Neutrophil (primary cell): ENCODE data around the gene GATAD2B.
A peak's percentile ranks its signal among the peaks of the same experiment; 100 is the strongest.
"Not testable (repeated sequence)": the region's sequence is repeated elsewhere in the genome, so short reads cannot be mapped to it uniquely, and the experiment has no call there.

Experiments used
- H3K27ac ChIP-seq: fragments of 200-600 bp; sonication (generic); 2 replicates; pipeline ENCODE4 v1.5.1; 2016; ENCODE audit warnings: mild to moderate bottlenecking, moderate library complexity
- H3K27me3 ChIP-seq: fragments of 200-600 bp; sonication (generic); 2 replicates; pipeline ENCODE4 v1.6.0; 2016; ENCODE audit warnings: mild to moderate bottlenecking
- H3K36me3 ChIP-seq: fragments of 200-600 bp; sonication (generic); 2 replicates; pipeline ENCODE4 v1.5.1; 2017
- H3K4me1 ChIP-seq, 2 experiments: fragments of 200-600 bp in 1 of 2; sonication (generic) in 1 of 2; 1 replicate in 1 of 2; 2 replicates in 1 of 2; pipeline versions ENCODE4 v1.5.1 to v1.6.1; 2013 to 2016; ENCODE audit warnings: low read depth in 1 of 2, low read length in 1 of 2, mild to moderate bottlenecking in 1 of 2, moderate library complexity in 1 of 2; ENCODE audit not compliant: control insufficient read depth in 1 of 2, insufficient read depth in 1 of 2
- H3K4me3 ChIP-seq, 2 experiments: fragments of 200-600 bp in 1 of 2; sonication (generic) in 1 of 2; 1 replicate in 1 of 2; 2 replicates in 1 of 2; pipeline ENCODE4 v1.5.1; 2013 to 2016; ENCODE audit warnings: low read depth in 1 of 2, low read length in 1 of 2, mild to moderate bottlenecking in 1 of 2, moderate library complexity in 1 of 2
- H3K9me3 ChIP-seq: fragments of 200-600 bp; sonication (generic); 2 replicates; pipeline ENCODE4 v1.5.1; 2016
- TF ChIP-seq, protein P1 (sequence below): fragments of 200-600 bp; sonication (generic); IDR thresholded peaks from 2 replicates; pipeline ENCODE4 v1.5.1; 2016; ENCODE audit warnings: antibody characterized with exemption

Gene GATAD2B

DNA sequence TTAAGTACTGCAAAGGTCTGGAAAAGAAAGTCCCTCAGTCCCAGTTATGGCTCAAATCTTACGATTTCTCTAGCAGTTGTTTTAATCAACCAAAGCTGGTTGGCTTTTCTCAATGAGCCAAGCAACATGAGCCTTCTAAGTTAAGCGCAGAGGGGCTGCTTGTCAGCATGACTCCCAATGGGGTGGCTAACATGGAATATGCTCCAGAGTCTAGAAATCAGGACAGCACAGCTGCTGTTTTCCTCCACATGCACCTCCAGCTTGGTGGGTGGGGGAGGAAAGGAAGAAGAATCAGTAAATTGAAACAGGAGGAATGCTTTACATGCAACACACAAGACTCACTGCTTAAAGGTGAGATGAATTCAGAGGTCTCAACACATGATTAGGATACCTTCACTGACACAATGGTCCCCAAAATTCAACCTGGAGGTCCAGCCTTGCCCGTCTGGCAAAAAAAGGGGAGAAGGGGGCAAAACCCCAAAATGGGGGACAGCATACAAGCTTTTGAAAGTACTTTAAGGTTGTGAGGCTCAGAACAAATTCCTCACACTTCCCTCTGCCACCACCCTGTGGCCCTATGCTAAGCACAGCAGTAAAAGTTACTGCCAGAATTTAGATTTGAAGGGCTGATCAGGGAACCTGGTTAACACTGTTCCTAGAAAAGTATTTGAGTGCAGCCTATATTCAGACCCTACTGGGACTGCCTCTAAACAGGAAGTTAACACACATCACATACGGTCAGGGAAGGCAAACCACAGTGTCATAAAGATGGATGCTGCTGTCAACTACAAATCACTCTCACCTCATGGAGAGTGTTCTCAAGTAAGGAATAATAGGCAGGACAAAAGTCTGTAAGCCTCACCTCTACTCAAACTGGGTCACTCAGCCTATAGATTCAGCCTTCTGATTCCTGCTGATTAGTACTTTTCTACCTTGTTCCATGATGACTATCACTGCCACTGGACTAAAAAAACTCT lies 2.6 kb downstream of the GATAD2B start:
- TF ChIP-seq, protein P1, sequence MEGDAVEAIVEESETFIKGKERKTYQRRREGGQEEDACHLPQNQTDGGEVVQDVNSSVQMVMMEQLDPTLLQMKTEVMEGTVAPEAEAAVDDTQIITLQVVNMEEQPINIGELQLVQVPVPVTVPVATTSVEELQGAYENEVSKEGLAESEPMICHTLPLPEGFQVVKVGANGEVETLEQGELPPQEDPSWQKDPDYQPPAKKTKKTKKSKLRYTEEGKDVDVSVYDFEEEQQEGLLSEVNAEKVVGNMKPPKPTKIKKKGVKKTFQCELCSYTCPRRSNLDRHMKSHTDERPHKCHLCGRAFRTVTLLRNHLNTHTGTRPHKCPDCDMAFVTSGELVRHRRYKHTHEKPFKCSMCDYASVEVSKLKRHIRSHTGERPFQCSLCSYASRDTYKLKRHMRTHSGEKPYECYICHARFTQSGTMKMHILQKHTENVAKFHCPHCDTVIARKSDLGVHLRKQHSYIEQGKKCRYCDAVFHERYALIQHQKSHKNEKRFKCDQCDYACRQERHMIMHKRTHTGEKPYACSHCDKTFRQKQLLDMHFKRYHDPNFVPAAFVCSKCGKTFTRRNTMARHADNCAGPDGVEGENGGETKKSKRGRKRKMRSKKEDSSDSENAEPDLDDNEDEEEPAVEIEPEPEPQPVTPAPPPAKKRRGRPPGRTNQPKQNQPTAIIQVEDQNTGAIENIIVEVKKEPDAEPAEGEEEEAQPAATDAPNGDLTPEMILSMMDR: no peak
- peak overlapping the region; percentile 98 for H3K27ac ChIP-seq
- peaks cover 37 to 38% of the 10 kb centered on the region in 2 experiments for H3K4me1 ChIP-seq
- H3K4me3 ChIP-seq: peak overlapping the region; percentile 75 to 95
- no peaks in the 10 kb centered on the region for H3K9me3 ChIP-seq
- peaks cover 8% of the 10 kb centered on the region for H3K36me3 ChIP-seq
- H3K27me3 ChIP-seq: no peaks in the 10 kb centered on the region

DNA sequence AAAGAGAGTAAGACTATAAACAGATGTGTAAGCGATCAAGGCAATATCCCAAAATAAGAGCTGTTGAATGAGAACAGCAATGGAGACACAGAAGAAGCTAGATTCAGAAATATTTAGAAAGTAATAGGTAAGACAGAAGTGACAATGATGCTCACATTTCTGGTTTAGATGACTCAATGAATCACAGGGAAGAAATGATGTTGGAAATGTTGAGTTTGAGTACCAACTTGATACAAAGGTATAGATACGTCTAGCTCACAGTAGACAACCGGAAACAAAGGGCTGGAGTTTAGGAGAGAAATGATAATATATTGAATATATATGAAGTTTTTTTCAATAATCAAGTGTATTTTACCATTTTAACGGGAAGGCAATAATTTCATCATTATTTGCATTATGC lies 6.5 kb downstream of the GATAD2B start:
- Histone ChIP-seq H3K4me1 (peaks cover 18 to 19% of the 10 kb centered on the region in 2 experiments), H3K27me3 (no peaks in the 10 kb centered on the region), H3K9me3 (no peaks in the 10 kb centered on the region), H3K27ac (no peak overlapping the region), H3K36me3 (peaks cover 12% of the 10 kb centered on the region), H3K4me3 (no peak overlapping the region)
- TF ChIP-seq, protein P1: no peak

DNA sequence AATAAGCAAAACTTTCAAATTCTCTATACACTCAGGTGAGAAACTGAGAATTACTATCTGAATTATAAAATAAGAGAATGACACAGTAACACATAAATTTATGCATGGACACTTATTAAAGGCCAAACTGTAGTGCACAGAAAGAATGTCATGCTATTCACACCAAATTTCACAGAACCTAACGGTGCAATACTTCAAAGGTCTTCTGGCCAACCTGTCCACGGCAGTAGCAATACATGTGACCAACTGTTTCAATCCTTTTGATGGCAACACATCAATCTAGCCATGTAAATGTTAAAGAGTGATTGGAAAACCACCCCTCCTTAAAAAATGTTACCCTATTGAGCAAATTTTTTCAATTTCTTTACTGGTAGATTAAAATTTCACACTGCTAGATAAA lies 10.4 kb downstream of the GATAD2B start:
- Histone ChIP-seq H3K36me3 (peaks cover 9% of the 10 kb centered on the region), H3K9me3 (no peaks in the 10 kb centered on the region), H3K27ac (no peak overlapping the region), H3K27me3 (no peaks in the 10 kb centered on the region), H3K4me1 (no peaks in the 10 kb centered on the region), H3K4me3 (no peak overlapping the region)
- TF ChIP-seq, protein P1: no peak

DNA sequence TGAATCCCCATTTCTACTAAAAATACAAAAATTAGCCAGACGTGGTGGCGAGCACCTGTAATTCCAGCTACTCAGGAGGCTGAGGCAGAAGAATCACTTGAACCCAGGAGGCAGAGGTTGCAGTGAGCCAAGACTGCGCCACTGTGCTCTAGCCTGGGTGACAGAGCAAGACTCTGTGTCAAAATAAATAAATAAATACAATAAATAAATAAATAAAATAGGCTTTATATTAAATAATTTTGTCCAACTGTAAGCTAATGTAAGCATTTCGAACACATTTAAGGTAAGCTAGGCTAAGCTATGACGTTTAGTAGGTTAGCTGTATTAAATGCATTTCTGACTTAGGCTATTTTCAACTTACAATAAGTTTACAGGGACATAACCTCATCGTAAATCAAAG lies 12.2 kb downstream of the GATAD2B start:
- not testable (repeated sequence) for H3K27me3 ChIP-seq, H3K9me3 ChIP-seq, H3K36me3 ChIP-seq, H3K4me1 ChIP-seq, H3K27ac ChIP-seq, H3K4me3 ChIP-seq

DNA sequence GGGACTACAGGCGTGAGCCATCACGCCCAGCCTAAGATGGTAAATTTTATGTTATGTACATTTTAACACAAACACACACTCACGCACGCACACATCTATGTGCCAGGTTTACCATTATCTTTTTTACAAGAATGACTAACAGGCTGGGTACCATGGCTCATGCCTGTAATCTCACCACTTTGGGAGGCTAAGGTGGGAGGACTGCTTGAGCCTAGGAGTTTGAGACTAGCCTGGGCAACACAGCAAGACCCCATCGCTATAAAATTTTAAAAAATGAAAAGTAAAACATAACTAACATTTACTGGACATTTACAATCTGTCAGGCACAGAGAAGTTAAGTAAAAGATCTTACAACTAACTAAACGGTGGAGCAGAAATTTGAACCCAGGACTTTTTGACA lies 14.7 kb downstream of the GATAD2B start:
- TF ChIP-seq, protein P1: no peak
- no peaks in the 10 kb centered on the region for H3K4me1 ChIP-seq
- no peaks in the 10 kb centered on the region for H3K27me3 ChIP-seq
- peak overlapping the region; percentile 13 for H3K27ac ChIP-seq
- peaks cover 11% of the 10 kb centered on the region for H3K36me3 ChIP-seq
- no peak overlapping the region for H3K4me3 ChIP-seq
- H3K9me3 ChIP-seq: no peaks in the 10 kb centered on the region

DNA sequence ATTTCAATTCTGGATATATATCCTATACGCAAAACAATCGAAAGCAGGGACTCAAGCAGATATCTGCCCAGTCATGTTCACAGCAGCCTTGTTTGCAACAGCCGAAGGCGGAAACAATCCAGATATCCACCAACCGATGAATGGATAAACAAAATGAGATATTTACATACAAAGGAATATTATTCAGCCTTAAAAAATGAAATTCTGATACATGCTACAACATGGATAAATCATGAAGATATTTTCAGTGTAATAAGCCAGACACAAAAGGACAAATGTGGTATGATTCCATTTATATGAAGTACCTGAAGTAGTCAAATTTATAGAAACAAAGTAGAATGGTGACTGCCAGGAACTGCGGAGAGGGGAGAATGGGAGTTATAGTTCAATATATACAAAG lies 15.6 kb downstream of the GATAD2B start:
- Histone ChIP-seq H3K36me3 (peaks cover 11% of the 10 kb centered on the region), H3K4me3 (no peak overlapping the region), H3K27ac (no peak overlapping the region), H3K9me3 (no peaks in the 10 kb centered on the region), H3K27me3 (no peaks in the 10 kb centered on the region), H3K4me1 (no peaks in the 10 kb centered on the region)
- TF ChIP-seq, protein P1: no peak
